Placental epithelial cell (primary cell): ENCODE data around the gene TMEM53. TPM values are rescaled to one million over a fixed set of nuclear protein-coding genes. Genes with fewer than 3 reads are reported as not detected.

Experiments
- small RNA-seq: library from RNA; depleted of rRNA; stranded (forward); fragments of <200 nt; gene quantifications from one replicate; pipeline ENCODE3, GENCODE V24; 2012
- total RNA-seq: library from RNA; depleted of rRNA; stranded (reverse); fragments of >200 nt; gene quantifications from 2 replicates; pipeline ENCODE4 v1.2.3, GENCODE V29; 2012

TMEM53 gene
- total RNA-seq, result 7.1 and 15.8 TPM in 2 replicates

DNA sequence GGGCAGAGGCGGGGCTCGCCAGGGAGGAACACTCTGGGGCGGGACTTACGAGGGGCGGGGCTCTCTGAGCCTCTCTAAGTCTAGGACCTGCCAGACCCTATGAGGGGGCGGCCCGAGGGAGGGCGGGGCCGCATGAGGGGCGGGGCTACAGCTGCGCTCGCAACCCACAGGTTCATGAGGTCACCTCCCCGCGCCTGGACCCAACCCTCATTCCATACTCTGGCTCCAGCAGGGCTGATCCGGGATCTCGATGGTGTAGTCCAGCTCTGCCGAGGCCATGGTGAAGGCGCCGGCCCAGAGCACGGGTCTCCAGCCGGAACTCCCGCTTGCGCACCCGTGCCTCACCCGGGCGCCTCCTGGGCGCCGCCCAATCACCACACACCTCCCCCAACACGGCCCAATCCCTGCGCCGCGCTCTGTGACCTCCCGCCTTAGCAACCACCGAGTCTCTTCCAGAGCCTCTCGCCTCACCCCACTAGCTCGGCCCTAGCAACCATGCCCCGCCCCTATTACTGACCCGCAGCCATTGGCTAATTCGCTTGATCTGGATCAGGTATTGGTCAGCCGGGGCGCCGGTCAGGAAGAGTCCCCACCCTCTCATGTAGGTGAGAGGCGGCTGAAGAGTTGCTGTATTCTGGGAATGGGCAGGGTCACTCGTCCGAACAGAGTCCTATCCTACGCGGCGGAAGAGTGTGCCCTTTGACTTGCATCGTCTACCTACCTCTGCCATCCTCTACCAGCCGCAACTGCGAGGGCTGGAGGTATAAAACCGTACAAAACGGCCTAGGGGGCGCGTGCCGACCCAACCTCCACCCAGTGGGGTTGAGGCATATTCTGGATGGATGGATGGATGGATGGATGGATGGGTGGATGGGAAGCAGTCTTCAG lies at the start of gene TMEM53, which contains the start of gene ARMH1:
Gene TMEM53 (minus strand): TSS at position 369 of the 888 bp plus-strand sequence. CDS start 90 bp downstream, at position 279.
Gene ARMH1 (plus strand): TSS at position 602 of the 888 bp plus-strand sequence. CDS start 14,984 bp downstream, outside the sequence.

Small RNA genes within 50 kb of the gene (small RNA-seq; reads per million reads assigned to genes)
- gene RNU5F-1, result 185 reads per million, percentile 99 among the genes with 10 or more reads in this experiment

Other genes starting within 250 kb of the TMEM53 start
- gene ARMH1, start 233 bp upstream of the TMEM53 start, total RNA-seq, result 0.22 and 3.9 TPM in 2 replicates
- not detected in 2 replicates for gene RNU5D-1, start 56.7 kb upstream of the TMEM53 start, total RNA-seq
- gene KIF2C, start 65.4 kb upstream of the TMEM53 start, total RNA-seq, result 4.3 and 11.2 TPM in 2 replicates
- 1,100 and 1,117 TPM in 2 replicates for gene RPS8, start 101.1 kb upstream of the TMEM53 start, total RNA-seq
- gene BEST4, start 113.7 kb upstream of the TMEM53 start, total RNA-seq, result under 0.01 and 0.11 TPM in 2 replicates
- gene PLK3, start 125.9 kb upstream of the TMEM53 start, total RNA-seq, result 6.3 and 18.9 TPM in 2 replicates
- gene DYNLT4, start 132.9 kb upstream of the TMEM53 start, total RNA-seq, result 2.4 TPM in 1 of 2 replicates, not detected in the other
- 8.6 and 11.8 TPM in 2 replicates for gene BTBD19, start 134.0 kb upstream of the TMEM53 start, total RNA-seq
- gene PTCH2, start 168.8 kb upstream of the TMEM53 start, total RNA-seq, result under 0.01 TPM in 1 of 2 replicates, not detected in the other